Right ventricle myocardium superior (tissue), 1 donor: ENCODE data around the gene MYH13. TPM values are rescaled to one million over a fixed set of nuclear protein-coding genes. Genes with fewer than 3 reads are reported as not detected.
A peak's percentile ranks its signal among the peaks of the same experiment; 100 is the strongest.
"Not testable (repeated sequence)": the region's sequence is repeated elsewhere in the genome, so short reads cannot be mapped to it uniquely, and the experiment has no call there.

Source experiments
- ATAC-seq: fragments of 200-7000 bp; cut with Tn5 transposase; one replicate; pipeline ENCODE4 v1.9.1; 2020; ENCODE audit warnings: mild to moderate bottlenecking; ENCODE audit not compliant: poor library complexity
- DNase-seq: peaks from one replicate; pipeline ENCODE4 v3.0.0-alpha.2; 2020
- intact Hi-C: fragments of 100-400 bp; cut with DNase I; formaldehyde crosslinking; loops from one replicate; pipeline ENCODE4 v1.11.2; 2022
- total RNA-seq: library from RNA; stranded (reverse); fragmentation: NEBNext Ultra II Directional; extraction: Animal tissue kit (Norgen Biotek cat#: 25700); gene quantifications from one replicate; pipeline ENCODE4 v1.2.1, GENCODE V29; 2021
- donor health status: DM: no; HTN: yes; CAD: no; lungs with severe emphysema.

Gene MYH13
- total RNA-seq, 1 donor from 2014 or later = not detected

- intact Hi-C loops = no loop called here
- no peak for ATAC-seq
- no peak for DNase-seq
These were observed 59.7 kb downstream of the MYH13 start for GRCh38 chr17:10313037-10313672.

GRCh38 chr17:10311131-10311530, 61.7 kb downstream of the MYH13 start:
- intact Hi-C loops = no loop called here
- ATAC-seq = no peak

GRCh38 chr17:10309003-10309974, 63.5 kb downstream of the MYH13 start:
- DNase-seq (no peak), ATAC-seq (no peak)
- intact Hi-C loops = no loop called here

More at GRCh38 chr17:10311131-10311530, 61.7 kb downstream of the MYH13 start:
- no peak for DNase-seq

- intact Hi-C loops = no loop called here
- DNase-seq = no peak
- ATAC-seq = no peak
These were observed 66.2 kb downstream of the MYH13 start for GRCh38 chr17:10306585-10306984.

GRCh38 chr17:10305398-10305797, 67.4 kb downstream of the MYH13 start:
- ATAC-seq (no peak), DNase-seq (no peak)
- intact Hi-C loops = no loop called here

- ATAC-seq (no peak), DNase-seq (no peak)
- intact Hi-C loops = no loop called here
These were observed 68.0 kb downstream of the MYH13 start for GRCh38 chr17:10304758-10305300.

GRCh38 chr17:10297691-10298090, 75.1 kb downstream of the MYH13 start:
- DNase-seq (no peak), ATAC-seq (no peak)
- intact Hi-C loops = loop anchor here (10.0 kb wide), 1 partner anchor 317 kb away; no protein-coding TSS in a partner anchor

- ATAC-seq = peak; percentile 73
- intact Hi-C loops = loop anchor here (10.0 kb wide), 1 partner anchor 319 kb away; no protein-coding TSS in a partner anchor
- DNase-seq = peak; percentile 53
These were observed 77.0 kb downstream of the MYH13 start for GRCh38 chr17:10295728-10296343.

GRCh38 chr17:10294180-10294579, 78.6 kb downstream of the MYH13 start:
- DNase-seq = no peak
- no peak for ATAC-seq
- intact Hi-C loops = loop anchor here (10.0 kb wide), 1 partner anchor 321 kb away; no protein-coding TSS in a partner anchor

- ATAC-seq (peak; percentile 74), DNase-seq (peak; percentile 55)
These were observed 80.5 kb downstream of the MYH13 start for GRCh38 chr17:10292057-10292937.

GRCh38 chr17:10291576-10291975, 81.2 kb downstream of the MYH13 start:
- ATAC-seq = peak; percentile 13
- intact Hi-C loops = loop anchor here (10.0 kb wide), 1 partner anchor 323 kb away; no protein-coding TSS in a partner anchor
- not testable (repeated sequence) for DNase-seq

More at GRCh38 chr17:10292057-10292937, 80.5 kb downstream of the MYH13 start:
- intact Hi-C loops = loop anchor here (10.0 kb wide), 1 partner anchor 323 kb away; no protein-coding TSS in a partner anchor

- ATAC-seq (no peak), DNase-seq (peak; percentile 48)
- intact Hi-C loops = loop anchor here (10.0 kb wide), 1 partner anchor 325 kb away; no protein-coding TSS in a partner anchor
These were observed 82.8 kb downstream of the MYH13 start for GRCh38 chr17:10290041-10290440.

- intact Hi-C loops = no loop called here
- DNase-seq = no peak
- no peak for ATAC-seq
These were observed 86.5 kb downstream of the MYH13 start for GRCh38 chr17:10286324-10286723.

- DNase-seq = no peak
- no peak for ATAC-seq
- intact Hi-C loops = no loop called here
These were observed 86.9 kb downstream of the MYH13 start for GRCh38 chr17:10285896-10286295.

- ATAC-seq = no peak
- intact Hi-C loops = no loop called here
- DNase-seq = no peak
These were observed 92.7 kb downstream of the MYH13 start for GRCh38 chr17:10280068-10280467.

- intact Hi-C loops = no loop called here
- peak; percentile 45 for DNase-seq
- ATAC-seq = no peak
These were observed 94.6 kb downstream of the MYH13 start for GRCh38 chr17:10278218-10278617.

- intact Hi-C loops = no loop called here
- ATAC-seq (no peak), DNase-seq (no peak)
These were observed 96.4 kb downstream of the MYH13 start for GRCh38 chr17:10276436-10276835.

GRCh38 chr17:10275418-10275817, 97.4 kb downstream of the MYH13 start:
- intact Hi-C loops = no loop called here
- ATAC-seq = no peak
- DNase-seq = no peak
